ENCODE data around the gene CCL25. TPM values are rescaled to one million over a fixed set of nuclear protein-coding genes. Genes with fewer than 3 reads are reported as not detected.

The CCL25 gene
- total and polyA plus RNA-seq, 2 experiments from 2014 or later = 0.52 to 0.73 TPM

GRCh38 chr19:8089664-8090601 is 37.4 kb downstream of the CCL25 start (continued):
- TF ChIP-seq, protein P1, sequence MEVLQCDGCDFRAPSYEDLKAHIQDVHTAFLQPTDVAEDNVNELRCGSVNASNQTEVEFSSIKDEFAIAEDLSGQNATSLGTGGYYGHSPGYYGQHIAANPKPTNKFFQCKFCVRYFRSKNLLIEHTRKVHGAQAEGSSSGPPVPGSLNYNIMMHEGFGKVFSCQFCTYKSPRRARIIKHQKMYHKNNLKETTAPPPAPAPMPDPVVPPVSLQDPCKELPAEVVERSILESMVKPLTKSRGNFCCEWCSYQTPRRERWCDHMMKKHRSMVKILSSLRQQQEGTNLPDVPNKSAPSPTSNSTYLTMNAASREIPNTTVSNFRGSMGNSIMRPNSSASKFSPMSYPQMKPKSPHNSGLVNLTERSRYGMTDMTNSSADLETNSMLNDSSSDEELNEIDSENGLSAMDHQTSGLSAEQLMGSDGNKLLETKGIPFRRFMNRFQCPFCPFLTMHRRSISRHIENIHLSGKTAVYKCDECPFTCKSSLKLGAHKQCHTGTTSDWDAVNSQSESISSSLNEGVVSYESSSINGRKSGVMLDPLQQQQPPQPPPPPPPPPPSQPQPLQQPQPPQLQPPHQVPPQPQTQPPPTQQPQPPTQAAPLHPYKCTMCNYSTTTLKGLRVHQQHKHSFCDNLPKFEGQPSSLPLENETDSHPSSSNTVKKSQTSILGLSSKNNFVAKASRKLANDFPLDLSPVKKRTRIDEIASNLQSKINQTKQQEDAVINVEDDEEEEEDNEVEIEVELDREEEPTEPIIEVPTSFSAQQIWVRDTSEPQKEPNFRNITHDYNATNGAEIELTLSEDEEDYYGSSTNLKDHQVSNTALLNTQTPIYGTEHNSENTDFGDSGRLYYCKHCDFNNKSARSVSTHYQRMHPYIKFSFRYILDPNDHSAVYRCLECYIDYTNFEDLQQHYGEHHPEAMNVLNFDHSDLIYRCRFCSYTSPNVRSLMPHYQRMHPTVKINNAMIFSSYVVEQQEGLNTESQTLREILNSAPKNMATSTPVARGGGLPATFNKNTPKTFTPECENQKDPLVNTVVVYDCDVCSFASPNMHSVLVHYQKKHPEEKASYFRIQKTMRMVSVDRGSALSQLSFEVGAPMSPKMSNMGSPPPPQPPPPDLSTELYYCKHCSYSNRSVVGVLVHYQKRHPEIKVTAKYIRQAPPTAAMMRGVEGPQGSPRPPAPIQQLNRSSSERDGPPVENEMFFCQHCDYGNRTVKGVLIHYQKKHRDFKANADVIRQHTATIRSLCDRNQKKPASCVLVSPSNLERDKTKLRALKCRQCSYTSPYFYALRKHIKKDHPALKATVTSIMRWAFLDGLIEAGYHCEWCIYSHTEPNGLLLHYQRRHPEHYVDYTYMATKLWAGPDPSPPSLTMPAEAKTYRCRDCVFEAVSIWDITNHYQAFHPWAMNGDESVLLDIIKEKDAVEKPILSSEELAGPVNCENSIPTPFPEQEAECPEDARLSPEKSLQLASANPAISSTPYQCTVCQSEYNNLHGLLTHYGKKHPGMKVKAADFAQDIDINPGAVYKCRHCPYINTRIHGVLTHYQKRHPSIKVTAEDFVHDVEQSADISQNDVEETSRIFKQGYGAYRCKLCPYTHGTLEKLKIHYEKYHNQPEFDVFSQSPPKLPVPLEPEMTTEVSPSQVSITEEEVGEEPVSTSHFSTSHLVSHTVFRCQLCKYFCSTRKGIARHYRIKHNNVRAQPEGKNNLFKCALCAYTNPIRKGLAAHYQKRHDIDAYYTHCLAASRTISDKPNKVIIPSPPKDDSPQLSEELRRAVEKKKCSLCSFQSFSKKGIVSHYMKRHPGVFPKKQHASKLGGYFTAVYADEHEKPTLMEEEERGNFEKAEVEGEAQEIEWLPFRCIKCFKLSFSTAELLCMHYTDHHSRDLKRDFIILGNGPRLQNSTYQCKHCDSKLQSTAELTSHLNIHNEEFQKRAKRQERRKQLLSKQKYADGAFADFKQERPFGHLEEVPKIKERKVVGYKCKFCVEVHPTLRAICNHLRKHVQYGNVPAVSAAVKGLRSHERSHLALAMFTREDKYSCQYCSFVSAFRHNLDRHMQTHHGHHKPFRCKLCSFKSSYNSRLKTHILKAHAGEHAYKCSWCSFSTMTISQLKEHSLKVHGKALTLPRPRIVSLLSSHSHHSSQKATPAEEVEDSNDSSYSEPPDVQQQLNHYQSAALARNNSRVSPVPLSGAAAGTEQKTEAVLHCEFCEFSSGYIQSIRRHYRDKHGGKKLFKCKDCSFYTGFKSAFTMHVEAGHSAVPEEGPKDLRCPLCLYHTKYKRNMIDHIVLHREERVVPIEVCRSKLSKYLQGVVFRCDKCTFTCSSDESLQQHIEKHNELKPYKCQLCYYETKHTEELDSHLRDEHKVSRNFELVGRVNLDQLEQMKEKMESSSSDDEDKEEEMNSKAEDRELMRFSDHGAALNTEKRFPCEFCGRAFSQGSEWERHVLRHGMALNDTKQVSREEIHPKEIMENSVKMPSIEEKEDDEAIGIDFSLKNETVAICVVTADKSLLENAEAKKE (CRISPR knock-in tag; IDR thresholded peaks at IDR 0.05) = no peak
- TF ChIP-seq EZH2 (IDR thresholded peaks at IDR 0.05; ENCODE audit: low read depth, unreplicated experiment) (no peak), REST (IDR thresholded peaks at IDR 0.05; ENCODE audit: unreplicated experiment) (no peak)
